HepG2 (cell line): ENCODE data around the gene SMIM38. TPM values are rescaled to one million over a fixed set of nuclear protein-coding genes. Genes with fewer than 3 reads are reported as not detected.

Source experiments
- ATAC-seq: fragments of 200-7000 bp; cut with Tn5 transposase; 3 replicates; pipeline ENCODE4 v1.9.1; 2020; ENCODE audit warnings: mild to moderate bottlenecking, moderate library complexity
- BruUV-seq: library from RNA; stranded (reverse); fragments of 400-500 nt; replicated peaks from 2 replicates; lab custom pipeline; 2021; lab: Mats Ljungman, UMichigan
- CTCF ChIA-PET: fragments of 300-600 bp; formaldehyde crosslinking; extraction: SDS; loops from one replicate; lab custom pipeline; 2021; ENCODE audit warnings: low total read pairs, inconsistent platforms, low intra/inter-chr PET ratio; lab: Yijun Ruan, JAX
- POLR2A ChIA-PET: fragments of 350-600 bp; sonication (Branson Sonifier 250); formaldehyde crosslinking; loops from one replicate; lab custom pipeline; 2020; ENCODE audit warnings: antibody characterized with exemption, inconsistent platforms; lab: Yijun Ruan, JAX
- DNase-seq: peaks from one replicate; pipeline ENCODE4 v3.0.0-alpha.2; 2015; ENCODE audit warnings: low spot score
- FAIRE-seq: peaks from 3 replicates; lab custom pipeline; 2011; peaks lifted over from hg19 to GRCh38; lab: Jason Lieb, UNC
- H2AFZ ChIP-seq: one replicate; pipeline ENCODE4 v1.6.1; 2011; ENCODE audit warnings: low read length, inconsistent platforms
- H3K27ac ChIP-seq: fragments of 300-600 bp; 3 replicates; pipeline ENCODE4 v1.8.0; 2011; ENCODE audit warnings: mixed run types, mild to moderate bottlenecking, mixed read lengths, low read length, inconsistent platforms; ENCODE audit not compliant: insufficient read depth; ENCODE audit errors: extremely low read length
- H3K27me3 ChIP-seq, 2 experiments: fragments of 200-600 bp in 1 of 2; 2 replicates in 1 of 2; 3 replicates in 1 of 2; pipeline versions ENCODE4 v1.6.0 to v1.8.0; 2011; ENCODE audit warnings: low read length in 2 of 2, mild to moderate bottlenecking in 2 of 2, moderate library complexity in 2 of 2, inconsistent platforms in 1 of 2; ENCODE audit not compliant: insufficient read depth in 2 of 2, control insufficient read depth in 1 of 2
- H3K36me3 ChIP-seq, 2 experiments: fragments of 200-600 bp in 1 of 2; replicated peaks in 1 of 2; 2 replicates in 1 of 2; 3 replicates in 1 of 2; pipeline versions ENCODE4 v1.5.1 to v1.8.0; 2011; ENCODE audit warnings: low read length in 2 of 2, inconsistent platforms in 1 of 2; ENCODE audit not compliant: insufficient read depth in 2 of 2, control insufficient read depth in 1 of 2
- H3K4me1 ChIP-seq: 2 replicates; pipeline ENCODE4 v1.5.1; 2012; ENCODE audit warnings: low read length, inconsistent platforms; ENCODE audit not compliant: insufficient read depth
- H3K4me2 ChIP-seq: 2 replicates; pipeline ENCODE4 v1.6.0; 2011; ENCODE audit warnings: low read depth, low read length, inconsistent platforms
- H3K4me3 ChIP-seq, 3 experiments: fragments of 200-600 bp in 1 of 3; sonication (generic), shearing (Covaris generic) in 1 of 3; replicated peaks in 1 of 3; 2 replicates each; pipeline ENCODE4 v1.5.1; 2011 to 2016; ENCODE audit warnings: low read length in 3 of 3, inconsistent platforms in 2 of 3, low read depth in 2 of 3, mild to moderate bottlenecking in 2 of 3, control low read depth in 1 of 3, mixed read lengths in 1 of 3; ENCODE audit not compliant: insufficient read depth in 1 of 3
- H3K79me2 ChIP-seq: one replicate; pipeline ENCODE4 v1.6.1; 2011; ENCODE audit warnings: low read length, inconsistent platforms; ENCODE audit not compliant: insufficient read depth
- H3K9ac ChIP-seq: 2 replicates; pipeline ENCODE4 v1.6.0; 2011; ENCODE audit warnings: mild to moderate bottlenecking, low read depth, low read length, inconsistent platforms; ENCODE audit not compliant: insufficient read depth
- H3K9me3 ChIP-seq: 2 replicates; pipeline ENCODE4 v1.5.1; 2012; ENCODE audit warnings: mild to moderate bottlenecking, low read length
- H4K20me1 ChIP-seq: 2 replicates; pipeline ENCODE4 v1.6.0; 2011; ENCODE audit warnings: inconsistent platforms, mild to moderate bottlenecking, low read length, moderate library complexity; ENCODE audit not compliant: insufficient read depth
- ATF2 ChIP-seq: sonication (generic); formaldehyde crosslinking; IDR thresholded peaks from 2 replicates; pipeline ENCODE4 v1.4.0; 2020; ENCODE audit warnings: missing genetic modification reagents
- CAMTA2 ChIP-seq: sonication (generic); formaldehyde crosslinking; IDR thresholded peaks from 2 replicates; pipeline ENCODE4 v1.4.0; 2020; ENCODE audit warnings: mild to moderate bottlenecking, missing genetic modification reagents, borderline replicate concordance
- FOXO4 ChIP-seq: sonication (generic); formaldehyde crosslinking; conservative IDR thresholded peaks from 2 replicates; pipeline ENCODE4 v1.8.1; 2023; ENCODE audit warnings: missing genetic modification reagents
- GPN1 ChIP-seq: sonication (generic); formaldehyde crosslinking; IDR thresholded peaks from 2 replicates; pipeline ENCODE4 v1.5.1; 2020; ENCODE audit warnings: missing genetic modification reagents, borderline replicate concordance
- MBNL3 ChIP-seq: fragments of 250-450 bp; sonication (Bioruptor Pico); conservative IDR thresholded peaks from 2 replicates; pipeline ENCODE4 v1.8.0; 2022; ENCODE audit warnings: mild to moderate bottlenecking, inconsistent platforms
- MXD4 ChIP-seq: IDR thresholded peaks from 2 replicates; pipeline ENCODE4 v1.6.1; 2016; ENCODE audit warnings: mild to moderate bottlenecking, missing biosample characterization, missing genetic modification reagents
- RERE ChIP-seq: IDR thresholded peaks from 2 replicates; pipeline ENCODE4 v1.6.1; 2016; ENCODE audit warnings: low read depth, missing genetic modification reagents, missing compliant biosample characterization
- SMARCC2 ChIP-seq: fragments of 450-650 bp; IDR thresholded peaks from 2 replicates; pipeline ENCODE4 v1.6.1; 2017; ENCODE audit warnings: antibody characterized with exemption, mild to moderate bottlenecking
- TBL1XR1 ChIP-seq: fragments of 150-350 bp; IDR thresholded peaks from 2 replicates; pipeline ENCODE4 v1.6.1; 2014; ENCODE audit warnings: borderline replicate concordance, low read length; ENCODE audit not compliant: partially characterized antibody
- TBX3 ChIP-seq: fragments of 450-650 bp; IDR thresholded peaks from 2 replicates; pipeline ENCODE4 v1.6.1; 2017; ENCODE audit warnings: antibody characterized with exemption, mild to moderate bottlenecking, inconsistent platforms, borderline replicate concordance
- TOPORS ChIP-seq: sonication (generic); formaldehyde crosslinking; IDR thresholded peaks from 2 replicates; pipeline ENCODE4 v1.8.0; 2023; ENCODE audit warnings: mild to moderate bottlenecking, missing genetic modification reagents
- ZC3H4 ChIP-seq: sonication (generic); formaldehyde crosslinking; IDR thresholded peaks from 2 replicates; pipeline ENCODE4 v1.4.0; 2020; ENCODE audit warnings: missing genetic modification reagents, borderline replicate concordance
- ZNF264 ChIP-seq: sonication (generic); formaldehyde crosslinking; IDR thresholded peaks from 2 replicates; pipeline ENCODE4 v1.4.0; 2020; ENCODE audit warnings: missing genetic modification reagents
- ZNF562 ChIP-seq: sonication (generic); formaldehyde crosslinking; IDR thresholded peaks from 2 replicates; pipeline ENCODE4 v1.8.0; 2022; ENCODE audit warnings: missing genetic modification reagents, borderline replicate concordance
- WGBS: methylation state at CpG from one replicate; pipeline ENCODE4 v1.1.6; 2017; ENCODE audit warnings: low lambda C conversion rate; 5-methylcytosine and 5-hydroxymethylcytosine counted together
- in situ Hi-C: cut with HindIII; loops from 2 replicates; pipeline ENCODE4 v1.10.0; 2017; ENCODE audit warnings: low pct_unique_long_range_greater_than_20kb; ENCODE audit not compliant: extremely low pct_ligation_motif_present
- intact Hi-C: fragments of 100-400 bp; cut with micrococcal nuclease; formaldehyde crosslinking; loops from one replicate; pipeline ENCODE4 v1.10.0; 2022; ENCODE audit not compliant: unreplicated experiment
- polyA plus RNA-seq, 8 experiments: library from polyadenylated mRNA; depleted of rRNA in 3 of 8; stranded (reverse) in 7 of 8; unstranded in 1 of 8; fragments of >200 nt; fragmentation: Illumina TruSeq in 4 of 8; extraction: Trizol in 4 of 8; gene quantifications; 2 replicates each; pipeline versions ENCODE4 v1.2.1 to v1.2.3, GENCODE V29; 2011 to 2016; ENCODE audit warnings: low read depth in 4 of 8, missing spikeins in 1 of 8, mixed read lengths in 1 of 8; ENCODE audit not compliant: insufficient read depth in 1 of 8
- total RNA-seq, 5 experiments: library from RNA; depleted of rRNA; stranded (reverse); fragments of >200 nt; fragmentation: Illumina TruSeq; extraction: Trizol; gene quantifications; 2 replicates each; pipeline ENCODE4 v1.2.3, GENCODE V29; 2016; ENCODE audit warnings: low read depth in 1 of 5
- TF ChIP-seq, protein P1 (sequence below): sonication (generic); formaldehyde crosslinking; IDR thresholded peaks from 2 replicates; pipeline ENCODE4 v1.4.0; 2020; ENCODE audit warnings: mild to moderate bottlenecking, missing genetic modification reagents

SMIM38 gene
- total and polyA plus RNA-seq, 2 of the 13 experiments (the other 11 are each of a cell fraction or from before 2014, with no cell fraction given) = 0.30 to 0.40 TPM

GRCh38 chr11:69144316-69145049 lies 11.3 kb upstream of the SMIM38 start:
- FAIRE-seq (no peak), ATAC-seq (no peak), DNase-seq (no peak)
- Histone ChIP-seq H2AFZ (no peak overlapping the region), H3K4me3 (no peak overlapping the region), H3K4me1 (no peaks in the 10 kb centered on the region), H3K4me2 (no peak overlapping the region), H4K20me1 (no peaks in the 10 kb centered on the region), H3K36me3 (no peaks in the 10 kb centered on the region), H3K27me3 (peaks cover 0 to 5% of the 10 kb centered on the region in 2 experiments; a peak in 1 of 5 replicates), H3K27ac (no peak overlapping the region), H3K9me3 (peaks cover 3% of the 10 kb centered on the region; the same call in 1 of the 2 replicates), H3K9ac (no peak overlapping the region), H3K79me2 (no peaks in the 10 kb centered on the region)
- no TSS peak for BruUV-seq
- intact Hi-C loops = no loop called here
- TF ChIP-seq RERE (CRISPR knock-in tag) = no peak
- TF ChIP-seq CAMTA2 (CRISPR knock-in tag) = no peak
- no peak for TF ChIP-seq MXD4 (CRISPR knock-in tag)
- no peak for TF ChIP-seq SMARCC2
- TF ChIP-seq GPN1 = no peak
- TF ChIP-seq TOPORS (CRISPR knock-in tag) = no peak
- TF ChIP-seq TBL1XR1 = no peak
- TF ChIP-seq, protein P1, sequence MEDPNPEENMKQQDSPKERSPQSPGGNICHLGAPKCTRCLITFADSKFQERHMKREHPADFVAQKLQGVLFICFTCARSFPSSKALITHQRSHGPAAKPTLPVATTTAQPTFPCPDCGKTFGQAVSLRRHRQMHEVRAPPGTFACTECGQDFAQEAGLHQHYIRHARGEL = no peak
- no peak for TF ChIP-seq TBX3
- TF ChIP-seq ZC3H4 (CRISPR knock-in tag) = no peak
- TF ChIP-seq MBNL3 (CRISPR knock-in tag) = no peak
- no peak for TF ChIP-seq ZNF264 (CRISPR knock-in tag)
- no peak for TF ChIP-seq FOXO4
- TF ChIP-seq ATF2 (CRISPR knock-in tag) = no peak
- TF ChIP-seq ZNF562 (CRISPR knock-in tag) = no peak
- in situ Hi-C loops = no loop called here
- ChIA-PET POLR2A (no interaction called here), CTCF (no interaction called here)
- WGBS = 18% methylated on average over 7 of the region's 7 CpGs
